Immature natural killer cell (primary cell): ENCODE measurements around the gene KLHL6. TPM values are rescaled to one million over a fixed set of nuclear protein-coding genes. Genes with fewer than 3 reads are reported as not detected.
"Not testable (repeated sequence)": the region's sequence is repeated elsewhere in the genome, so short reads cannot be mapped to it uniquely, and the experiment has no call there.

Experiments used
- DNase-seq, 3 donors: peaks; one replicate each; pipeline ENCODE4 v3.0.0; 2022; ENCODE audit warnings: mixed read lengths in 1 of 3
- H3K27ac Mint-ChIP-seq, 6 donors: one replicate each; pipeline ENCODE4 v1.8.0; 2020; ENCODE audit warnings: mixed read lengths in 6 of 6, mild to moderate bottlenecking in 5 of 6, inconsistent platforms in 4 of 6, moderate library complexity in 3 of 6
- H3K27me3 Mint-ChIP-seq, 3 donors: one replicate each; pipeline ENCODE4 v1.8.0; 2020 to 2021; ENCODE audit warnings: low read depth in 3 of 3, mild to moderate bottlenecking in 3 of 3, mixed read lengths in 3 of 3, moderate library complexity in 3 of 3, inconsistent platforms in 1 of 3
- H3K36me3 Mint-ChIP-seq, 3 donors: one replicate each; pipeline ENCODE4 v1.8.0; 2020; ENCODE audit warnings: mixed read lengths in 3 of 3, inconsistent platforms in 2 of 3, mild to moderate bottlenecking in 2 of 3
- H3K4me1 Mint-ChIP-seq, 2 donors: one replicate each; pipeline ENCODE4 v1.8.0; 2020; ENCODE audit warnings: inconsistent platforms in 2 of 2, mild to moderate bottlenecking in 2 of 2, mixed read lengths in 2 of 2, moderate library complexity in 1 of 2
- H3K4me3 Mint-ChIP-seq, 5 donors: one replicate each; pipeline ENCODE4 v1.8.0; 2020; ENCODE audit warnings: mild to moderate bottlenecking in 5 of 5, mixed read lengths in 5 of 5, inconsistent platforms in 3 of 5, moderate library complexity in 3 of 5
- H3K9me3 Mint-ChIP-seq, 6 donors: one replicate each; pipeline ENCODE4 v1.8.0; 2020; ENCODE audit warnings: mild to moderate bottlenecking in 6 of 6, mixed read lengths in 6 of 6, inconsistent platforms in 4 of 6, moderate library complexity in 3 of 6
- polyA plus RNA-seq, 3 donors: library from polyadenylated mRNA; unstranded; fragments of 300-500 nt; fragmentation: Illumina TruSeq; gene quantifications; one replicate each; pipeline ENCODE4 v1.2.3, GENCODE V29; 2021

KLHL6 gene
- polyA plus RNA-seq, 3 donors from 2014 or later: 2.2 to 6.1 (median 3.9) TPM

DNA sequence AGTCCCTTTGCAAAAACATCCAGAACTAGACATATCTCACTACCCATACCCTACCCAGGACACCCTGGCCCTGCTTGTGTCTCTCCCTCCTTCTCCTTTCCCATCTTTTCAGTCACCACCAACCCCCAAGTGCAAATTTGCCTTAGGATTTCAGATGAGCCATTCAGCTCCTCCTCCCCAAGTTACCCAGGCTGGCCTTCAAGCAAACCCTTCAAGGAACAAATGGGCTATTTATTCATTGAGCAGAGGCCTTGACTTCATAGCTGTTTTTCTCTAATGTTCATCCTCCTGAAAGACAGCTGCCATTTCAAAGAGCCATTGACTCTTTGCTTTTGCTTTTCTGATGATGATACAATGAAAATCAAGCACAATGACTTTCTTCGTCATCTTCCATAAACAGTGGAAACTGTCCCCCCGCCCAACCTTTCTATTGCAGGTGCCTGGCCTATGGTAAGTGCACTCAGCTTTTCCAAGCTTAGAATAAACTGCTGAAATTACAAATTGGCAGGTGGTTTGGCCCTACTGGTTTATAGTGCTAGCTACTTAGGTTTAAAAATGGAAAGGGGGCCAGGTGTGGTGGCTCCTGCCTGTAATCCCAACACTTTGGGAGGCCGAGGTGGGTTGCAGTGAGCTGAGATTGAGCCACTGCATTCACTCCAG, 26.1 kb upstream of the KLHL6 start:
- Mint-ChIP-seq H3K9me3 (peaks cover 0 to 1% (median 0%) of the 10 kb centered on the region in 6 donors), H3K27ac (peak overlapping the region in 1 of 6 donors; percentile 31), H3K27me3 (peaks cover 2 to 6% (median 4%) of the 10 kb centered on the region in 3 donors), H3K4me1 (peaks cover 4 to 5% of the 10 kb centered on the region in 2 donors), H3K4me3 (no peak overlapping the region), H3K36me3 (no peaks in the 10 kb centered on the region)
- no peak for DNase-seq

DNA sequence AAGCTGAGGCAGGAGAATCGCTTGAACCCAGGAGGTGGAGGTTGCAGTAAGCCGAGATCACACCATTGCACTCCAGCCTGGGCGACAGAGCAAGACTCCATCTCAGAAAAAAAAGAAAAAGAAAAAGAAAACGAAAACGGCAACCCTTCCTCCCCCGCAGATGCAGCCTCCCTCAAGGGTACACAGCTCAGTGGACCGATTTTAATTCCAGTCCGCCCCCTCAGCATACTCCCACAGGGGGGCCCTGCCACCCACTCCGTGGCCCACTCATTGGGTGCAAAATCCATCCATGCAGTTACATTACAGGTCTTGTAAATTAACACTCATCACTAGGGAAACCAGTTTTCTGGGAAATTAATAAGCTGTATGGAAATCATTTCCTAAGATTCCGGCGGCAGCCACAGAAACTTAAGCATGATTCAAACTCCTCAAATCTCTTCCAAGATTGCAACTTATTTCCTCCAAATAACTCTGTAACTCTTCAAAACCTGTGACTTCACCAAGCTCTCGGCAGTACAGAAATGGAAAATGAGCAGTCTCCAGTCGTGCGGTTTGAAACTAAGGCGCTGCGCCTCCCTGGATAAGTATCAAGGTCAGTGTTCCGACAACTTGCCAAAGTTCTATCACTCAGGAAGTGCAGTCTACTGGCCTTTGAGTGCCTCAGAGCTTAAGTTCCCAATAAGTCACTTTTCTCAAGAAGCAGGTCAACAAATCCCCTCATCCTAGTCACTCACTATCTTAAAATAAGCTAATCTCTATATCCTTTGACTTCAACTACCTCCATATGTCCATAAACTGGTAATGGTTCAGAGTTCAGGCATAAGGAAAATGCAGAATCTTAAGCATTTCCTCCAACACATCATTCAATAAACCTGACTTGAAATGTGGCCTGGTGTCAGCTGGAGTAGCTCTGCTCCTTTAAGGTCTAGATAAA, 24.7 kb upstream of the KLHL6 start:
- Mint-ChIP-seq H3K4me3 (no peak overlapping the region), H3K9me3 (no peaks in the 10 kb centered on the region), H3K27me3 (peaks cover 2 to 6% (median 4%) of the 10 kb centered on the region in 3 donors), H3K36me3 (no peaks in the 10 kb centered on the region), H3K4me1 (no peaks in the 10 kb centered on the region), H3K27ac (no peak overlapping the region)
- no peak for DNase-seq

DNA sequence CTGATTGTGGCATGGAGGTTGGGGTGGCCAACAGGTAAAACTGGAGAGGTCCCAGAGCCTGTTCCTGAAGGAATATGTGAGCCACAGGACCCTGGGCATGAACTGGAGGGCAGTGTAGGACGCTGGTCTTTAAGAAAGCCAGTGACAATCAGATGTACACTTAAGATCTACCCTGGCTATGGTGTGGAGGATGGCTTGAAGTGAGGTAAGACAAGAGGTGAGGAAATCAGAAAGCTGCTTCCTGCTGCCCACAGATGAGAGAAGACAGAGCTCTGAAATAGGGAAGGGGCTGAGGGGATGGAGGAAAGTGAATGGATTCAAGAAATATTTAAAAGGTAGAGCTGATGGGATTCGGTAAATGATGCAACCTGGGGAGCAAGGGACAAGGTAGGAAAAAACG, 22.7 kb upstream of the KLHL6 start:
- peaks cover 2 to 6% (median 4%) of the 10 kb centered on the region in 3 donors for H3K27me3 Mint-ChIP-seq
- H3K4me1 Mint-ChIP-seq: no peaks in the 10 kb centered on the region
- no peak for DNase-seq
- H3K36me3 Mint-ChIP-seq: no peaks in the 10 kb centered on the region
- no peak overlapping the region for H3K4me3 Mint-ChIP-seq
- H3K9me3 Mint-ChIP-seq: no peaks in the 10 kb centered on the region
- H3K27ac Mint-ChIP-seq: peak overlapping the region in 1 of 6 donors; percentile 10

DNA sequence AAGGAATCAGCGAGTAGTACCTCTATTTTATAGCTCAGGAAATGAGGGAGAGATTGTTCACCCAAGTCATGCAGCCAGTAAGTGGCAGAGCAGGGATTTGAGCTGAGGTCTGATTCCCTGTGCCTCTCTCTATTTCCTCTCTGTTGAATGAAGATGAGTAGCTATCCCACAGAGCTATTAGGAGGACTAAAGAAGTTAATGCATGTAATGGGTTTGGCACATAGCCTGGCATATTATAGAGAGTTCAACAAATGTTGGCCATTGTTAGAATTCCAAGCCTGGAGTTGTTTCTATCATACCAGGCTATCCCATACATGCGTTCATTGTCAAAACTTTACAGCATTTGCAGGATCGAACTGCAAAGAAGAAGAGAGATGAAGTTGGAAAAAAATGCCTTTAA, 21.8 kb upstream of the KLHL6 start:
- Mint-ChIP-seq H3K4me1 (no peaks in the 10 kb centered on the region), H3K36me3 (no peaks in the 10 kb centered on the region), H3K9me3 (no peaks in the 10 kb centered on the region), H3K27me3 (peaks cover 2 to 6% (median 4%) of the 10 kb centered on the region in 3 donors), H3K27ac (no peak overlapping the region), H3K4me3 (no peak overlapping the region)
- no peak for DNase-seq

DNA sequence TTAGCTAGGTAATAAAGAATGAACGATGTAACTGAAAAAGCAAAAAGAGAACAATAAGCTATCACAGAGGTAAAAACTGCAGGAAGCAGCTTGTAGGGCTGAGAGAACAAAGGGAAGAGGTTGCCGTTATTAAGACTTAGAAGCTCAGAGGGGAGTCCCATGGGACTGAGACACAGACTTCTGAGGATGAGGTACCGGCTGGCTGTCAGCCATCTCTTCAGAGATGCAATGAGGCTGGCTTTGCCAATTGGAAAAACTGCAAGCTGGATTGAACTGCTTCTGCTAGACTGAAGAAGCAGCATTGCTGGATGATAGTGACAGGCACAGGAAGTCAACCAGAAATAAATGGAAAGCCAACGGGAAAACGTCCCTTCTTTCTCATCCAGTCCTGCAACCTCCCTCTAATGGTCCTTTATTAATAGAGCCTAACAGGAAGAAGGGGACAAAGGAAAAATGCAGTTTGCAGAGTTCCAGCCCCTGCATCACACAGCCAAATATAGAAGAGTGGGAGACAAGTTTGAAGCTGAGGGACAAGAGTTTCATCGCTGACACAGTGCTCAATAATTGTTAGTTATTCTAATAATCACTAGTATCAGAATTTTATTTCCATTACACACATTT, 21.1 kb upstream of the KLHL6 start:
- Mint-ChIP-seq H3K27ac (no peak overlapping the region), H3K36me3 (no peaks in the 10 kb centered on the region), H3K27me3 (peaks cover 2 to 6% (median 2%) of the 10 kb centered on the region in 3 donors), H3K9me3 (no peaks in the 10 kb centered on the region), H3K4me1 (no peaks in the 10 kb centered on the region), H3K4me3 (no peak overlapping the region)
- DNase-seq: no peak

DNA sequence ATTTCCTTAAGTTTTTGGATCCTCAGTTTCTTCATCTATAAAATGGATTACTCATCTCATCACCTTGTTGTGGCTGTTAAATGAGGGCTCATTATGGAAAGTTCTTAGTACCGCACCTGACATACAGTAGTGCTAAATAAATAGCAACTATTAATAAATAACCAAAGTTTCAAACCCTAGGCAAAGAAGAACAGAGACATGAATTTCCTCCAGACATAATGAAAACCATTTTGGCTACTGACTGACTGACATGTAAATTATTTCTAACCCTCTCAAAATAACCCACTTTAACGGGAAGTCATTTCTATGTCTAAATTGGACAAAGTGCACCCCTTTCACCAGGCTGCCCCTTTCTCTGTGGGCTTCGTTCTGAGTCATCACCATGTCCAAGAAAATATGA, 17.4 kb upstream of the KLHL6 start:
- Mint-ChIP-seq H3K4me3 (no peak overlapping the region), H3K4me1 (no peaks in the 10 kb centered on the region), H3K36me3 (no peaks in the 10 kb centered on the region), H3K27ac (no peak overlapping the region), H3K9me3 (no peaks in the 10 kb centered on the region), H3K27me3 (peaks cover 0 to 3% (median 2%) of the 10 kb centered on the region in 3 donors)
- DNase-seq: no peak

DNA sequence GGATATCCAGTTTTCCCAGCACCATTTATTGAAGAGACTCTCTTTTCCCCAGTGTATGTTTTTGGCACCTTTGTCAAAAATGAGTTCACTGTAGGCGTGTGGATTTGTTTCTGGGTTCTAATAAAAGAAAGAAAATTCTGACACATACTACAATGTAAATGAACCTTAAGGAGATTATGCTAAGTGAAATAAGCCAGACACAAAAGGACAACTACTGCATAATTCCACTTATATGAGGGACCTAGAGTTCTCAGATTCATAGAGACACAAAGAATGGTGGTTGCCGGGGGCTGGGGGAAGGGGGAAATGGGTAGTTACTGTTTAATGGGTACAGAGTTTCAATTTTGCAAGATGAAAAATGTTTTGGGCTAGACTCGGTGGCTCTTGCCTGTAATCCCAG, 14.7 kb upstream of the KLHL6 start:
- H3K9me3 Mint-ChIP-seq, H3K4me1 Mint-ChIP-seq, H3K27me3 Mint-ChIP-seq, H3K36me3 Mint-ChIP-seq, DNase-seq, H3K4me3 Mint-ChIP-seq: not testable (repeated sequence)
- peak overlapping the region in 1 of 6 donors; percentile 55 for H3K27ac Mint-ChIP-seq

DNA sequence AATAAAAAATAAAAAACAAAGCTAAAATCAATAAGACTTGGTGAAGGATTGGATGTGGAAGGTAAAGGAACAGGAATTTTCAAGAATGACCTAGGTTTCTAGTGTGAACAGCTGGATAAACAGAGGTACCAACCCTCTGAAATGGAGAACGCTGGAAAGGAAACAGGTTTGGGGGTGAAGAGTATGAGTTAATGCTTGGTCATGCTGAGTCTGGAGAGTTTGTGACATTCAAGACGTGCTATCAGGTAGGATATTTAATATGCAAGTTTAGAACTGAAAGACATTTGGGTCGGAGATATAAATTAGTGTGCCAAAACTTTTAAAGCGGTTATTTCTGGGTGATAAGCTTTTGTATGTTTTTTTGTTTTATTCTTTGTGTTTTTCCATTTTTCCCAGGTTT, 11.4 kb upstream of the KLHL6 start:
- Mint-ChIP-seq H3K27ac (no peak overlapping the region), H3K4me1 (no peaks in the 10 kb centered on the region), H3K4me3 (no peak overlapping the region), H3K36me3 (no peaks in the 10 kb centered on the region), H3K9me3 (no peaks in the 10 kb centered on the region), H3K27me3 (peaks cover 2 to 8% (median 2%) of the 10 kb centered on the region in 3 donors)
- DNase-seq: no peak

DNA sequence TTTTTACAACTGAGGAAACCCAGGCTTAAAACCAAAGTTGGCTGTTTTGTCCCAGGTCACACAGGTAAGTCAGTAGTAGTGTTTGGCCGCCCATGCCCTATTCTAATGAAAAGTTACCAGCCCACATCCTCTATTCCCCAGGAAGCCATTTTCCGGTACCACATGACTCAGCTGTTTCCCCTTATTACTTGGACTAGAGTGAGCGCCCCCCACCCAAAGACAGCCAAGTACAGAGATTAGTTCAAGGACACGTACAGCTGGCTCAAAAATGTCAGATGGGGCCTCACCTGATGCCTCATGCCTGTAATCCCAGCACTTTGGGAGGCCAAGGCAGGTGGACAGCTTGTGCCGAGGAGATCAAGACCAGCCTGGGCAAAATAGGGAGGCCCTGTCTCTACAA, 8.5 kb upstream of the KLHL6 start:
- Mint-ChIP-seq H3K27me3 (peaks cover 2 to 5% (median 2%) of the 10 kb centered on the region in 3 donors), H3K4me1 (no peaks in the 10 kb centered on the region), H3K36me3 (no peaks in the 10 kb centered on the region), H3K27ac (no peak overlapping the region), H3K9me3 (no peaks in the 10 kb centered on the region), H3K4me3 (no peak overlapping the region)
- DNase-seq: no peak

DNA sequence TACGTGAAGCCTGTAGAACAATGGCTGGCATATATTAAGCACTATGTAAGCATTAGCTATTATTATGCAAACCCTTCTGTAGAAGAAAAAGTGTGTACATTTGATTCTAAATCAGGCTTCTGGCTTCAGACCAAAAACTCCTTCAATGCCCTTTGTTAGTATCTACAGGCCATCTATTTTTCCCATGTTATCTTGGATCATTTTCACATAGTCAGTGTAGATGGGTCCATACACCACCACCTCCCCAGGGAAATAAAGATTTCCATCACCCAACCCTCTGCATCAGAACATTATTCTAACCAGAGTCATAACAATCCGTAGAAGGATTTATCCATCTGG, 8.0 kb upstream of the KLHL6 start:
- Mint-ChIP-seq H3K27me3 (peaks cover 2 to 5% (median 2%) of the 10 kb centered on the region in 3 donors), H3K9me3 (no peaks in the 10 kb centered on the region), H3K36me3 (no peaks in the 10 kb centered on the region), H3K27ac (no peak overlapping the region), H3K4me3 (no peak overlapping the region), H3K4me1 (no peaks in the 10 kb centered on the region)
- no peak for DNase-seq

DNA sequence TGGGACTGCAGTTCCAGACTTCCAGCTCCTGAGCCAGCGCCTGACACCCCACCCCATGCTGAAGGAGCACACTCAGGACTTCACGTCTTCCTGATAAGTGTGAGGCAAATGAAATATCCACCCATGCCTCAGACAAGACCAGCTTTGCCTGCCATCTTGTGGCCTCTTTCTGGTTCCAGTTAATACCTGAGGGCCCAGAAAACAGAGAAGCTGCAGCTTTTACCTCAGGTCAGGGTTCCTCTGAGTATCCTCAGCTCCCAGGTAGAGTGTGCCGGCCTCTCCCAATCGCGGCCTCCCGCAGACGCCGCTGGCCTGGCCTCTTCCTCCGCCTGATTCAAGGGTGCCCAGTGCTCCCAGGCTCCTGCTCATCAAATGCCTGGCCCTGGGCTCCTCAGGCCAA, 5.1 kb upstream of the KLHL6 start:
- peaks cover 13% of the 10 kb centered on the region in 2 donors for H3K4me1 Mint-ChIP-seq
- no peak overlapping the region for H3K4me3 Mint-ChIP-seq
- DNase-seq: peak; percentile 22 to 26 (median 25)
- H3K36me3 Mint-ChIP-seq: peaks cover 0 to under 1% (median 0%) of the 10 kb centered on the region in 3 donors
- H3K27me3 Mint-ChIP-seq: peaks cover 0 to 11% (median 4%) of the 10 kb centered on the region in 3 donors
- peak overlapping the region in 1 of 6 donors; percentile 46 for H3K27ac Mint-ChIP-seq
- H3K9me3 Mint-ChIP-seq: no peaks in the 10 kb centered on the region

DNA sequence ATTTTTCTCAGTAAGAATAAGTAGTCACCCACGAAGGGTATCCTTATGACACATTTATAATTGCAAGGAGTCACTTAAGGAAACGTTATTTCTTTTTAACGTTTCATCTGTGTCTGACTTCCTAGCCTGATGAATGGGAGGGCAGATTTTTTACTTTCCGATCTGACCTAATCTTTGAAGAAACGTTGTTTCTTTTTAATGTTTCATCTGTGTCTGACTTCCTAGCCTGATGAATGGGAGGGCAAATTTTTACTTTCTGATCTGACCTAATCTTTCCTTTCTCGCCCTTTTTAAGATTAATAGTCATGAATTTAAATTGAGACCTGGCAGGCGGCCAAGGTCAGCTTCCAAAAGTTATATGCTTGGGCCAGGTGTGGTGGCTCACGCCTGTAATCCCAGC, 3.0 kb upstream of the KLHL6 start:
- Mint-ChIP-seq H3K27me3 (peaks cover 7 to 14% (median 8%) of the 10 kb centered on the region in 3 donors), H3K9me3 (no peaks in the 10 kb centered on the region), H3K4me1 (peaks cover 32 to 34% of the 10 kb centered on the region in 2 donors), H3K27ac (peak overlapping the region in 1 of 6 donors; percentile 62), H3K4me3 (no peak overlapping the region), H3K36me3 (peaks cover 0 to 6% (median 4%) of the 10 kb centered on the region in 3 donors)
- DNase-seq: no peak

DNA sequence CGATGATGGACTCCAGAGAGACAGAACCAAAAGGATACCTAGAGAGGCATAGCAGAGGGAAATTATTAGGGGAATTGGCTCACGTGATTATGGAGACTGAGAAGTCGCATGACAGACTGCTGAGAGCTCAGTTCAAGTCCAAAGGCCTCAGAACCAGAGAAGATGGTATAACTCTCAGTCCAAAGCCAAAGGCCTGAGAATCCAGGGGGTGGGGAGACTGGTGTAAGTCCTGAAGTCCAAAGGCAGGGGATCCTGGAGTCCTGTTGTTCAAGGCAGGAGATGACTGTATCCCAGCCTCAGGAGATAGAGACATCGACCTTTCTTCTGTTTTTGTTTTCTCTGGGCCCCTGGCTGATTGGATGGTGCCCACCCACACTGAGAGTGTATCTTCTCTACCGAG, 1.2 kb upstream of the KLHL6 start:
- Mint-ChIP-seq H3K4me1 (peaks cover 43 to 44% of the 10 kb centered on the region in 2 donors), H3K4me3 (peak overlapping the region in 1 of 5 donors; percentile 54), H3K9me3 (no peaks in the 10 kb centered on the region), H3K27ac (peak overlapping the region in 5 of 6 donors; percentile 73 to 100 (median 98)), H3K27me3 (peaks cover 9 to 10% (median 9%) of the 10 kb centered on the region in 3 donors), H3K36me3 (peaks cover 0 to 6% (median 4%) of the 10 kb centered on the region in 3 donors)
- no peak for DNase-seq

DNA sequence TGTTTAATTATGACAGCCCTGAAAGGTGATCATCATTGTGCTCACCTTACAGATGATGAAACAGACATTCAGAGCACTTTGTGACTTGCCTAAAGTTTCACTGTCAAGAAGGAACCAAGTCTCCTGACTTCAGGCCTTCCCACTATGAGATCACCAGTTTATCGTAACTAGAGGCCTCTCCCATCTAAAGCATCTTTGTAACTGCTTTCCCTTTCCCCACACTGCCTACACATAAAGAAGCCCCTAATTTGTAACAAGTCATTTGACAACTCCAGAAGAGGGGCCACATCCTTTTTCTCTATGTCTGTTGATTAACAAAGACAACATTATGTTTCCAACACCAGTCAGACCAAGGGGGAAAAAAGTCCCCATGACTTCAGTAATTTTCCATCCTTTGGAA, 1.1 kb downstream of the KLHL6 start:
- H3K9me3 Mint-ChIP-seq: no peaks in the 10 kb centered on the region
- peak overlapping the region; percentile 58 to 100 (median 88) for H3K27ac Mint-ChIP-seq
- H3K36me3 Mint-ChIP-seq: peaks cover 0 to 13% (median 11%) of the 10 kb centered on the region in 3 donors
- peaks cover 9 to 10% (median 9%) of the 10 kb centered on the region in 3 donors for H3K27me3 Mint-ChIP-seq
- H3K4me3 Mint-ChIP-seq: peak overlapping the region; percentile 61 to 94 (median 87)
- peaks cover 54 to 60% of the 10 kb centered on the region in 2 donors for H3K4me1 Mint-ChIP-seq
- peak; percentile 22 to 28 (median 26) for DNase-seq
